SU-DHL-6 (cell line): Measurements from ENCODE around the gene EVL.

Experiments
- H2AFZ ChIP-seq: fragments of 200-600 bp; sonication (generic); 2 replicates; pipeline ENCODE4 v1.6.1; 2014; ENCODE audit warnings: low read depth, mild to moderate bottlenecking, moderate library complexity, mixed read lengths, antibody characterized with exemption, low read length; ENCODE audit not compliant: severe bottlenecking
- H3F3A ChIP-seq: fragments of 200-600 bp; shearing (Covaris generic); 2 replicates; pipeline ENCODE4 v1.6.0; 2016; ENCODE audit warnings: antibody characterized with exemption, mild to moderate bottlenecking; ENCODE audit not compliant: insufficient read depth
- H3K27ac ChIP-seq: fragments of 200-600 bp; sonication (generic); 2 replicates; pipeline ENCODE4 v1.5.1; 2016; ENCODE audit warnings: low read depth, mild to moderate bottlenecking, low read length, moderate library complexity, mixed read lengths
- H3K27me3 ChIP-seq: fragments of 200-600 bp; sonication (generic), shearing (Covaris generic); 2 replicates; pipeline ENCODE4 v1.6.0; 2014; ENCODE audit warnings: mild to moderate bottlenecking, low read length
- H3K36me3 ChIP-seq: fragments of 200-600 bp; sonication (generic); 2 replicates; pipeline ENCODE4 v1.6.1; 2014; ENCODE audit warnings: mild to moderate bottlenecking, low read length, mixed read lengths
- H3K4me2 ChIP-seq: fragments of 300-600, 200-600 bp; shearing (Covaris generic), sonication (generic); 2 replicates; pipeline ENCODE4 v1.6.0; 2014; ENCODE audit warnings: low read length, low read depth, mild to moderate bottlenecking; ENCODE audit not compliant: poor library complexity, severe bottlenecking
- H3K4me3 ChIP-seq: fragments of 200-600 bp; sonication (generic); 2 replicates; pipeline ENCODE4 v1.5.1; 2014; ENCODE audit warnings: antibody characterized with exemption, low read length, mild to moderate bottlenecking, mixed read lengths; ENCODE audit not compliant: insufficient read depth, poor library complexity, severe bottlenecking
- H3K79me2 ChIP-seq: fragments of 200-600 bp; sonication (generic); 2 replicates; pipeline ENCODE4 v1.6.1; 2014; ENCODE audit warnings: mild to moderate bottlenecking, low read length, moderate library complexity; ENCODE audit not compliant: insufficient read depth
- H3K9ac ChIP-seq: fragments of 200-600 bp; sonication (generic); 2 replicates; pipeline ENCODE4 v1.7.0; 2014; ENCODE audit warnings: mild to moderate bottlenecking, low read length
- H3K9me2 ChIP-seq: fragments of 200-600 bp; sonication (generic); replicated peaks from 2 replicates; pipeline ENCODE4 v1.6.1; 2014; ENCODE audit warnings: low read length; ENCODE audit not compliant: insufficient read depth
- H3K9me3 ChIP-seq: fragments of 200-600 bp; sonication (generic); 2 replicates; pipeline ENCODE4 v1.6.1; 2014; ENCODE audit warnings: low read length, mixed read lengths; ENCODE audit not compliant: insufficient read depth
- H4K20me1 ChIP-seq: fragments of 200-600 bp; sonication (generic); 2 replicates; pipeline ENCODE4 v1.6.1; 2014; ENCODE audit warnings: low read depth, mild to moderate bottlenecking, antibody characterized with exemption, low read length, moderate library complexity, mixed read lengths
- CTCF ChIP-seq: fragments of 200-600 bp; sonication (generic); IDR thresholded peaks from one replicate; pipeline ENCODE4 v1.5.1; 2017; ENCODE audit warnings: antibody characterized with exemption, mild to moderate bottlenecking, low read length, moderate library complexity; ENCODE audit not compliant: insufficient read depth, poor library complexity, severe bottlenecking
- EZH2phosphoT487 ChIP-seq: fragments of 200-600 bp; sonication (generic), shearing (Covaris generic); conservative IDR thresholded peaks from 2 replicates; pipeline ENCODE4 v1.6.1; 2018; ENCODE audit warnings: mild to moderate bottlenecking, antibody characterized with exemption, low read length, moderate library complexity, mixed read lengths

EVL gene

GRCh38 chr14:100115726-100116125 is 50.5 kb downstream of the EVL start:
- Histone ChIP-seq H3K79me2 (no peaks in the 10 kb centered on the region), H4K20me1 (no peaks in the 10 kb centered on the region), H3K4me3 (no peak overlapping the region), H3K27ac (no peak overlapping the region), H3K9ac (no peak overlapping the region), H3K9me2 (no peaks in the 10 kb centered on the region), H3K9me3 (no peaks in the 10 kb centered on the region), H3K4me2 (no peak overlapping the region), H3K36me3 (no peaks in the 10 kb centered on the region), H2AFZ (no peak overlapping the region), H3K27me3 (no peaks in the 10 kb centered on the region), H3F3A (no peaks in the 10 kb centered on the region)
- no peak for TF ChIP-seq CTCF
- TF ChIP-seq EZH2phosphoT487: no peak

- Histone ChIP-seq H3K27ac (no peak overlapping the region), H3K79me2 (no peaks in the 10 kb centered on the region), H3K9ac (no peak overlapping the region), H3K9me2 (no peaks in the 10 kb centered on the region), H3K4me2 (no peak overlapping the region), H3K36me3 (no peaks in the 10 kb centered on the region), H2AFZ (no peak overlapping the region), H3K9me3 (no peaks in the 10 kb centered on the region), H3F3A (no peaks in the 10 kb centered on the region), H3K27me3 (no peaks in the 10 kb centered on the region), H3K4me3 (no peak overlapping the region), H4K20me1 (no peaks in the 10 kb centered on the region)
- TF ChIP-seq EZH2phosphoT487: no peak
- TF ChIP-seq CTCF: no peak
Observed at GRCh38 chr14:100116134-100116533, 50.9 kb downstream of the EVL start.

GRCh38 chr14:100117026-100117425 is 51.8 kb downstream of the EVL start:
- no peak overlapping the region for H2AFZ ChIP-seq
- no peak overlapping the region for H3K9ac ChIP-seq
- no peak overlapping the region for H3K4me3 ChIP-seq
- H3K27me3 ChIP-seq: no peaks in the 10 kb centered on the region
- no peak for TF ChIP-seq EZH2phosphoT487
- TF ChIP-seq CTCF: no peak
- no peaks in the 10 kb centered on the region for H3K9me3 ChIP-seq
- H4K20me1 ChIP-seq: no peaks in the 10 kb centered on the region
- H3K27ac ChIP-seq: no peak overlapping the region
- H3K4me2 ChIP-seq: no peak overlapping the region
- no peaks in the 10 kb centered on the region for H3K36me3 ChIP-seq
- no peaks in the 10 kb centered on the region for H3F3A ChIP-seq
- H3K9me2 ChIP-seq: no peaks in the 10 kb centered on the region
- H3K79me2 ChIP-seq: no peaks in the 10 kb centered on the region
